HepG2 (cell line): ENCODE measurements around the gene B3GALNT2. TPM values are rescaled to one million over a fixed set of nuclear protein-coding genes. Genes with fewer than 3 reads are reported as not detected.

Experiments
- ATAC-seq: fragments of 200-7000 bp; cut with Tn5 transposase; 3 replicates; pipeline ENCODE4 v1.9.1; 2020; ENCODE audit warnings: mild to moderate bottlenecking, moderate library complexity
- BruUV-seq: library from RNA; stranded (reverse); fragments of 400-500 nt; replicated peaks from 2 replicates; lab custom pipeline; 2021; lab: Mats Ljungman, UMichigan
- CTCF ChIA-PET: fragments of 300-600 bp; formaldehyde crosslinking; extraction: SDS; loops from one replicate; lab custom pipeline; 2021; ENCODE audit warnings: low total read pairs, inconsistent platforms, low intra/inter-chr PET ratio; lab: Yijun Ruan, JAX
- POLR2A ChIA-PET: fragments of 350-600 bp; sonication (Branson Sonifier 250); formaldehyde crosslinking; loops from one replicate; lab custom pipeline; 2020; ENCODE audit warnings: antibody characterized with exemption, inconsistent platforms; lab: Yijun Ruan, JAX
- DNase-seq: peaks from one replicate; pipeline ENCODE4 v3.0.0-alpha.2; 2015; ENCODE audit warnings: low spot score
- FAIRE-seq: peaks from 3 replicates; lab custom pipeline; 2011; peaks lifted over from hg19 to GRCh38; lab: Jason Lieb, UNC
- H2AFZ ChIP-seq: one replicate; pipeline ENCODE4 v1.6.1; 2011; ENCODE audit warnings: low read length, inconsistent platforms
- H3K27ac ChIP-seq: fragments of 300-600 bp; 3 replicates; pipeline ENCODE4 v1.8.0; 2011; ENCODE audit warnings: mixed run types, mild to moderate bottlenecking, mixed read lengths, low read length, inconsistent platforms; ENCODE audit not compliant: insufficient read depth; ENCODE audit errors: extremely low read length
- H3K27me3 ChIP-seq, 2 experiments: fragments of 200-600 bp in 1 of 2; 2 replicates in 1 of 2; 3 replicates in 1 of 2; pipeline versions ENCODE4 v1.6.0 to v1.8.0; 2011; ENCODE audit warnings: low read length in 2 of 2, mild to moderate bottlenecking in 2 of 2, moderate library complexity in 2 of 2, inconsistent platforms in 1 of 2; ENCODE audit not compliant: insufficient read depth in 2 of 2, control insufficient read depth in 1 of 2
- H3K36me3 ChIP-seq, 2 experiments: fragments of 200-600 bp in 1 of 2; replicated peaks in 1 of 2; 2 replicates in 1 of 2; 3 replicates in 1 of 2; pipeline versions ENCODE4 v1.5.1 to v1.8.0; 2011; ENCODE audit warnings: low read length in 2 of 2, inconsistent platforms in 1 of 2; ENCODE audit not compliant: insufficient read depth in 2 of 2, control insufficient read depth in 1 of 2
- H3K4me1 ChIP-seq: 2 replicates; pipeline ENCODE4 v1.5.1; 2012; ENCODE audit warnings: low read length, inconsistent platforms; ENCODE audit not compliant: insufficient read depth
- H3K4me2 ChIP-seq: 2 replicates; pipeline ENCODE4 v1.6.0; 2011; ENCODE audit warnings: low read depth, low read length, inconsistent platforms
- H3K4me3 ChIP-seq, 3 experiments: fragments of 200-600 bp in 1 of 3; sonication (generic), shearing (Covaris generic) in 1 of 3; replicated peaks in 1 of 3; 2 replicates each; pipeline ENCODE4 v1.5.1; 2011 to 2016; ENCODE audit warnings: low read length in 3 of 3, inconsistent platforms in 2 of 3, low read depth in 2 of 3, mild to moderate bottlenecking in 2 of 3, control low read depth in 1 of 3, mixed read lengths in 1 of 3; ENCODE audit not compliant: insufficient read depth in 1 of 3
- H3K79me2 ChIP-seq: one replicate; pipeline ENCODE4 v1.6.1; 2011; ENCODE audit warnings: low read length, inconsistent platforms; ENCODE audit not compliant: insufficient read depth
- H3K9ac ChIP-seq: 2 replicates; pipeline ENCODE4 v1.6.0; 2011; ENCODE audit warnings: mild to moderate bottlenecking, low read depth, low read length, inconsistent platforms; ENCODE audit not compliant: insufficient read depth
- H3K9me3 ChIP-seq: 2 replicates; pipeline ENCODE4 v1.5.1; 2012; ENCODE audit warnings: mild to moderate bottlenecking, low read length
- H4K20me1 ChIP-seq: 2 replicates; pipeline ENCODE4 v1.6.0; 2011; ENCODE audit warnings: inconsistent platforms, mild to moderate bottlenecking, low read length, moderate library complexity; ENCODE audit not compliant: insufficient read depth
- ATF7 ChIP-seq, 2 experiments: fragments of 450-650 bp in 1 of 2; sonication (generic) in 1 of 2; formaldehyde crosslinking in 1 of 2; IDR thresholded peaks; 2 replicates each; pipeline versions ENCODE4 v1.4.0 to v1.6.1; 2016 to 2020; ENCODE audit warnings: antibody characterized with exemption in 1 of 2, mild to moderate bottlenecking in 1 of 2, missing genetic modification reagents in 1 of 2
- MED8 ChIP-seq: sonication (generic); formaldehyde crosslinking; IDR thresholded peaks from 2 replicates; pipeline ENCODE4 v1.8.1; 2023; ENCODE audit warnings: mild to moderate bottlenecking, missing genetic modification reagents; ENCODE audit not compliant: insufficient replicate concordance
- MEIS2 ChIP-seq: sonication (generic); formaldehyde crosslinking; IDR thresholded peaks from 2 replicates; pipeline ENCODE4 v1.9.0; 2021; ENCODE audit warnings: mild to moderate bottlenecking, missing genetic modification reagents
- MLLT10 ChIP-seq: sonication (generic); formaldehyde crosslinking; IDR thresholded peaks from 2 replicates; pipeline ENCODE4 v1.4.0; 2020; ENCODE audit warnings: missing genetic modification reagents
- MTF2 ChIP-seq: sonication (generic); formaldehyde crosslinking; IDR thresholded peaks from 2 replicates; pipeline ENCODE4 v1.5.0; 2020; ENCODE audit warnings: missing genetic modification reagents, borderline replicate concordance
- PPARG ChIP-seq: conservative IDR thresholded peaks from 2 replicates; pipeline ENCODE4 v1.6.1; 2016; ENCODE audit warnings: missing biosample characterization, missing genetic modification reagents
- SMC3 ChIP-seq: IDR thresholded peaks from 2 replicates; pipeline ENCODE4 v1.6.1; 2011; ENCODE audit warnings: low read length, improper control_type of control experiment
- TAF1 ChIP-seq: sonication (generic); formaldehyde crosslinking; IDR thresholded peaks from 2 replicates; pipeline ENCODE4 v1.4.0; 2020; ENCODE audit warnings: missing genetic modification reagents
- TARDBP ChIP-seq: sonication (generic); formaldehyde crosslinking; IDR thresholded peaks from 2 replicates; pipeline ENCODE4 v1.8.0; 2022; ENCODE audit warnings: mild to moderate bottlenecking, missing genetic modification reagents
- TOE1 ChIP-seq: sonication (generic); formaldehyde crosslinking; IDR thresholded peaks from 2 replicates; pipeline ENCODE4 v1.4.0; 2020; ENCODE audit warnings: mild to moderate bottlenecking, missing genetic modification reagents
- ZBTB38 ChIP-seq: sonication (generic); formaldehyde crosslinking; IDR thresholded peaks from 2 replicates; pipeline ENCODE4 v1.5.1; 2020; ENCODE audit warnings: mild to moderate bottlenecking, missing genetic modification reagents
- ZFP62 ChIP-seq: sonication (generic); formaldehyde crosslinking; IDR thresholded peaks from 2 replicates; pipeline ENCODE4 v1.4.0; 2020; ENCODE audit warnings: missing genetic modification reagents
- ZKSCAN1 ChIP-seq: fragments of 150-350 bp; IDR thresholded peaks from 2 replicates; pipeline ENCODE4 v1.6.1; 2014; ENCODE audit warnings: low read length
- ZNF264 ChIP-seq: sonication (generic); formaldehyde crosslinking; IDR thresholded peaks from 2 replicates; pipeline ENCODE4 v1.4.0; 2020; ENCODE audit warnings: missing genetic modification reagents
- ZNF282 ChIP-seq: fragments of 450-650 bp; IDR thresholded peaks from 2 replicates; pipeline ENCODE4 v1.6.1; 2018; ENCODE audit not compliant: partially characterized antibody
- ZNF383 ChIP-seq: sonication (generic); formaldehyde crosslinking; IDR thresholded peaks from 2 replicates; pipeline ENCODE4 v1.4.0; 2020; ENCODE audit warnings: missing genetic modification reagents, mild to moderate bottlenecking, borderline replicate concordance
- ZNF607 ChIP-seq: sonication (generic); formaldehyde crosslinking; IDR thresholded peaks from 2 replicates; pipeline ENCODE4 v1.5.1; 2020; ENCODE audit warnings: missing genetic modification reagents, mild to moderate bottlenecking, borderline replicate concordance
- WGBS: methylation state at CpG from one replicate; pipeline ENCODE4 v1.1.6; 2017; ENCODE audit warnings: low lambda C conversion rate; 5-methylcytosine and 5-hydroxymethylcytosine counted together
- in situ Hi-C: cut with HindIII; loops from 2 replicates; pipeline ENCODE4 v1.10.0; 2017; ENCODE audit warnings: low pct_unique_long_range_greater_than_20kb; ENCODE audit not compliant: extremely low pct_ligation_motif_present
- intact Hi-C: fragments of 100-400 bp; cut with micrococcal nuclease; formaldehyde crosslinking; loops from one replicate; pipeline ENCODE4 v1.10.0; 2022; ENCODE audit not compliant: unreplicated experiment
- polyA plus RNA-seq, 8 experiments: library from polyadenylated mRNA; depleted of rRNA in 3 of 8; stranded (reverse) in 7 of 8; unstranded in 1 of 8; fragments of >200 nt; fragmentation: Illumina TruSeq in 4 of 8; extraction: Trizol in 4 of 8; gene quantifications; 2 replicates each; pipeline versions ENCODE4 v1.2.1 to v1.2.3, GENCODE V29; 2011 to 2016; ENCODE audit warnings: low read depth in 4 of 8, missing spikeins in 1 of 8, mixed read lengths in 1 of 8; ENCODE audit not compliant: insufficient read depth in 1 of 8
- total RNA-seq, 5 experiments: library from RNA; depleted of rRNA; stranded (reverse); fragments of >200 nt; fragmentation: Illumina TruSeq; extraction: Trizol; gene quantifications; 2 replicates each; pipeline ENCODE4 v1.2.3, GENCODE V29; 2016; ENCODE audit warnings: low read depth in 1 of 5
- TF ChIP-seq, protein P1 (sequence below): sonication (generic); formaldehyde crosslinking; IDR thresholded peaks from 2 replicates; pipeline ENCODE4 v1.4.0; 2020; ENCODE audit warnings: mild to moderate bottlenecking, missing genetic modification reagents

The B3GALNT2 gene
- total and polyA plus RNA-seq, 2 of the 13 experiments (the other 11 are each of a cell fraction or from before 2014, with no cell fraction given) = 16.5 to 28.9 TPM

DNA sequence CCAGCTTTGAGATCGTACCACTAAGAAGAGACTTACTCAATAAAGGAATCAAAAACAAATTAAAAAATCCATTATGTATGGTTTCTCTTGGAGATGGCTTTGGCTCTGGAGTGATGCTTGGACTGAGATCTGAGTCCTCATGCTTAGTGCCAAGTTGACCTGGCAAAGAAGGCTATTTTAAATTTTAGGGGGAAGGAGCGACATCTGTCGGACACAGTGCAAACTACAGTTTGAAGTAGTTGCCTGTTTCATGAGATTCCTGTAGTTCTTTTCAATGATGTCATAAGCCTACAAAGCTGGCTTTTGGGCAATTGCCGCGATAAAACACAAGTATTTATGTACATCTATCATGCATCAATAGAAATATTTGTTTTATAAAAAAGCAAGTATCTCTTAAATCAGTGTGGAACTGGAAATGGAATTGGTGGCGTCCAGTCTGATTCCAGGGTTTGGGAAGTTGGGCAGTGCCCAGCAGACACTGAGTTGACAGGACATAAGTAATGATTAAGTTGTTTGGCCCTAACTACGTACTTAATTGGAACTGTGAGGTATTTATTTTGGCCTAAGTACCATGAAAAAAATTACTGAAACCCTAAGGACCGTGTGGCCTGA, 87.1 kb downstream of the B3GALNT2 start:
- in situ Hi-C loops (loop anchor here (5.0 kb wide), 2 partner anchors 165 to 315 kb away; no protein-coding TSS in a partner anchor), intact Hi-C loops (loop anchor here (1.0 to 10.0 kb wide), 5 partner anchors 89 to 932 kb away; partner anchors contain the start of genes ARID4B and GGPS1)
- Histone ChIP-seq H2AFZ (no peak overlapping the region), H3K79me2 (peaks cover 3% of the 10 kb centered on the region), H3K27ac (no peak overlapping the region), H3K9ac (no peak overlapping the region), H3K4me1 (peaks cover 35% of the 10 kb centered on the region), H3K4me3 (no peak overlapping the region), H3K4me2 (no peak overlapping the region), H3K27me3 (no peaks in the 10 kb centered on the region), H3K36me3 (peaks cover 6 to 25% of the 10 kb centered on the region in 2 experiments), H3K9me3 (no peaks in the 10 kb centered on the region), H4K20me1 (0 out of 2 replicates have a peak, but pooled peaks cover 4% of the 10 kb centered on the region)
- ChIA-PET CTCF (interaction anchor here (0.8 to 3.2 kb wide), 3 partner anchors 88 to 313 kb away, joined by 3 to 46 read pairs (median 4); no protein-coding TSS in a partner anchor), POLR2A (interaction anchor here (0.6 to 1.4 kb wide), 8 partner anchors 14 to 180 kb away, joined by 3 to 5 read pairs (median 3); partner anchors contain the start of genes ARID4B, B3GALNT2, GGPS1 and TBCE)
- DNase-seq (peak; percentile 60), FAIRE-seq (peak; percentile 71), ATAC-seq (peak; percentile 54)
- WGBS = 42% methylated on average over 8 of the region's 8 CpGs
- no TSS peak for BruUV-seq
- TF ChIP-seq ZNF383 (CRISPR knock-in tag) (no peak), TAF1 (CRISPR knock-in tag) (no peak), MTF2 (CRISPR knock-in tag) (no peak), ZFP62 (CRISPR knock-in tag) (no peak), ZNF607 (CRISPR knock-in tag) (no peak), ZNF282 (no peak), MEIS2 (CRISPR knock-in tag) (no peak), SMC3 (peak; percentile 79), MED8 (CRISPR knock-in tag) (no peak), TOE1 (CRISPR knock-in tag) (no peak), ZKSCAN1 (no peak), MLLT10 (CRISPR knock-in tag) (no peak), ZNF264 (CRISPR knock-in tag) (no peak), ATF7 (IDR thresholded peaks at IDR 0.05) (peak; percentile 76), ATF7 (CRISPR knock-in tag; IDR thresholded peaks at IDR 0.05) (no peak), TARDBP (CRISPR knock-in tag) (no peak), ZBTB38 (CRISPR knock-in tag) (no peak), PPARG (CRISPR knock-in tag) (no peak)
- TF ChIP-seq, protein P1, sequence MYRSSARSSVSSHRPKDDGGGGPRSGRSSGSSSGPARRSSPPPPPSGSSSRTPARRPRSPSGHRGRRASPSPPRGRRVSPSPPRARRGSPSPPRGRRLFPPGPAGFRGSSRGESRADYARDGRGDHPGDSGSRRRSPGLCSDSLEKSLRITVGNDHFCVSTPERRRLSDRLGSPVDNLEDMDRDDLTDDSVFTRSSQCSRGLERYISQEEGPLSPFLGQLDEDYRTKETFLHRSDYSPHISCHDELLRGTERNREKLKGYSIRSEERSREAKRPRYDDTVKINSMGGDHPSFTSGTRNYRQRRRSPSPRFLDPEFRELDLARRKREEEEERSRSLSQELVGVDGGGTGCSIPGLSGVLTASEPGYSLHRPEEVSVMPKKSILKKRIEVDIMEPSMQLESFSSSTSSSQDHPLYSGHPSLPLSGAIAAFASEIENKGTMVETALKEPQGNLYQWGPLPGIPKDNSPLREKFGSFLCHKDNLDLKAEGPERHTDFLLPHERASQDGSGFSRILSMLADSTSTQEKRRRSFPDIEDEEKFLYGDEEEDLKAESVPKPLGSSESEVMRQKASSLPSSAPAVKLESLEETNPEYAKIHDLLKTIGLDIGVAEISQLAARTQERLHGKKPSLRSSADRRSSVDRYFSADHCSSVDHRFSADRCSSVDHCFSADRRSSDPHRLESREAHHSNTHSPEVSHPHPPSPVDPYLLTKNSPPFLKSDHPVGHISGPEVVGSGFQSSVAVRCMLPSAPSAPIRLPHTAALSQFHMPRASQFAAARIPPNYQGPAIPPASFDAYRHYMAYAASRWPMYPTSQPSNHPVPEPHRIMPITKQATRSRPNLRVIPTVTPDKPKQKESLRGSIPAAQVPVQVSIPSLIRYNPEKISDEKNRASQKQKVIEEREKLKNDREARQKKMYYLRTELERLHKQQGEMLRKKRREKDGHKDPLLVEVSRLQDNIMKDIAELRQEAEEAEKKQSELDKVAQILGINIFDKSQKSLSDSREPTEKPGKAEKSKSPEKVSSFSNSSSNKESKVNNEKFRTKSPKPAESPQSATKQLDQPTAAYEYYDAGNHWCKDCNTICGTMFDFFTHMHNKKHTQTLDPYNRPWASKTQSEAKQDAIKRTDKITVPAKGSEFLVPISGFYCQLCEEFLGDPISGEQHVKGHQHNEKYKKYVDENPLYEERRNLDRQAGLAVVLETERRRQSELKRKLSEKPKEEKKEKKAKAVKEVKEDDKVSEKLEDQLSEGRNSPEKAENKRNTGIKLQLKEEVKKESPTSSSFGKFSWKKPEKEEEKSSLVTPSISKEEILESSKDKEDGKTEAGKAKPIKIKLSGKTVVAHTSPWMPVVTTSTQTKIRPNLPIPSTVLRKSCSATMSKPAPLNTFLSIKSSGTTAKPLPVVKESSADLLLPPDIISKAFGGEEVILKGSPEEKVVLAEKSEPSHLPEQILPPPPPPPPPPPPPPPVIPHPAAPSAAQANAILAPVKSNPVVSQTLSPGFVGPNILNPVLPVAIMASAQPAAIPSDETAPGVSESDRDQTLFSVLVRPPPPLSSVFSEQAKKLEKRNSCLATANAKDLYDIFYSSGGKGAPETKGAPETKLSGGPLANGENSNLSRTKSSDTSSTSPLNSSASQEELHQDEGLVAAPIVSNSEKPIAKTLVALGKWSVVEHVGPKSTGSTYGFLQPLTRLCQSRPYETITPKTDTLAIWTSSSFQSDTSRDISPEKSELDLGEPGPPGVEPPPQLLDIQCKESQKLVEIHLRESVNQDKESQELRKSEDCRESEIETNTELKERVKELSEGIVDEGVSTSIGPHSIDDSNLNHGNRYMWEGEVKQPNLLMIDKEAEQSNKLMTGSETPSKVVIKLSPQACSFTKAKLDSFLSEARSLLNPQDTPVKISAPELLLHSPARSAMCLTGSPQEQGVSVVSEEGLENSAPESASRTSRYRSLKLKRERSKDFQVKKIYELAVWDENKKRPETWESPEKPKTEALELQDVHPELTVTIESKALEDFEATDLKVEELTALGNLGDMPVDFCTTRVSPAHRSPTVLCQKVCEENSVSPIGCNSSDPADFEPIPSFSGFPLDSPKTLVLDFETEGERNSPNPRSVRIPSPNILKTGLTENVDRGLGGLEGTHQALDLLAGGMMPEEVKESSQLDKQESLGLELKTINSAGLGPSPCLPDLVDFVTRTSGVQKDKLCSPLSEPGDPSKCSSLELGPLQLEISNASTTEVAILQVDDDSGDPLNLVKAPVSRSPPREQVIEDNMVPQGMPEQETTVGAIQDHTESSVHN (CRISPR knock-in tag) = no peak
